ENCODE measurements around the gene CDH15.

Gene CDH15

DNA sequence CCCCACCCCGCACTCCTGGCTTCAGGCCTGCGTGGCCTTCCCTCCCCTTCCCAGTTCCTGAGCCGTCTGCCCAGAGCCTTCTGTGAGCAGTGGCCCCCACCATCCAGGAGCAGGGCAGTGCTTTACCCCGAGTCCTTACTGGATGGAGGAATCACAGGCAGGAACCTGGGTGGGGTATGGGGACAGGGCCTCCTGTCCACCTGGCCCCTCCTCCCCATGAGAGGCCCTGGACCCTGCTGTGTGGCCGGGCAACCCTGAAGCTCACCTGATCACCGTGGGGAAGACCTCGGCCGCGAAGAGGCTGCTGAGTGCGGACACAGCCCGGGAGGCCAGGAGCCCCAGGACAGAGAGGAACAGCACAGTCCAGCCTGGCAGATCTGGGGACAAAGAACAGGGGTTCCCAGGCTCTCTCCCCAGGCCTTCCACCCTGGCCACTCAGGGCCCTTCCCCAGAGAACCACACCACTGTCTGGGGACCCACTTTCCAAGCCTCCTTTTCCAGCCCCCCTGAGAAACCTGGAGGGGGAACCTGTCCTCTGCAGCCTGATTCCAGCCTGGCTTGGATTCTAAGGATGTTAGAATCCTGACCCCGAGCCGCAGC lies 25.6 kb downstream of the CDH15 start:
- FAIRE-seq: no peak
- no peak for DNase-seq (ENCODE audit: extremely low spot score, insufficient read length, low read depth)

DNA sequence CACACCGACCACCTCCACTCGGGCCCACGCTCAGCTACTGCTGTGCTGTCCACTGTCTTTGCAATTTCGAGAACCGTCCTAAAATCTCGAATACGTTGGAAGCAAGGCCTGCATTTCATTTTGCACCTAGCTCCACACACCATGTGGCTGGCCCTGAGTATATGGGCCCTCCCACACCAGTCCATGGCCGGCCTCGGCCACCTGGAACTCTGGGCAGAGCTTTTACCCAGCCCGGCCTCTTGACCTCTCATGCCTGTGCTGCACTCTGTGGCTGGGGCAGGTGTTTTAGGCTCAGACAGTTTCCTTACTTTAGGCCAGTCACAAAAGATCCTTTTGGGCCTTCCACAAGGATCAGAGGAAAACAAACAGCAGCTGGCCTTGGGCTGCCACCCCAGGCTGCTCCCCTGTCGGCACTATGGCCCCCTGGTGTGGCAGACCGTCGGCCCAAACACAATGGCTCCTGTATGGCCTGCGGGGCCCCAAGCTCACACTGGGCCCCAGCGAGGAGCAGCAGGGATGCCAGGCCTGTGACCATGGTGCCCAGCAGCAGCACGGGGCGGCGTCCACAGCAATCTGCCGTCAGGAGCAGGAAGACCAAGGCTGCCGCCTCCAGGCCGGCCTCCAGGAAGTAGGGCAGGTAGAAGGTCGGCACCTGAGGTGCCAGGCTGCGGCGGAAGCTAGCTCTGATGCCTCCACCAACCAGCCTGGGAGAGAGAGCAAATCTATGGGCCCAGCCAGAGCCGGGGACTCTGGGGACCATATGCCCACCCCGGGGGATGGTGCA lies 26.3 kb downstream of the CDH15 start:
- DNase-seq (ENCODE audit: extremely low spot score, insufficient read length, low read depth) (no peak), FAIRE-seq (no peak)

DNA sequence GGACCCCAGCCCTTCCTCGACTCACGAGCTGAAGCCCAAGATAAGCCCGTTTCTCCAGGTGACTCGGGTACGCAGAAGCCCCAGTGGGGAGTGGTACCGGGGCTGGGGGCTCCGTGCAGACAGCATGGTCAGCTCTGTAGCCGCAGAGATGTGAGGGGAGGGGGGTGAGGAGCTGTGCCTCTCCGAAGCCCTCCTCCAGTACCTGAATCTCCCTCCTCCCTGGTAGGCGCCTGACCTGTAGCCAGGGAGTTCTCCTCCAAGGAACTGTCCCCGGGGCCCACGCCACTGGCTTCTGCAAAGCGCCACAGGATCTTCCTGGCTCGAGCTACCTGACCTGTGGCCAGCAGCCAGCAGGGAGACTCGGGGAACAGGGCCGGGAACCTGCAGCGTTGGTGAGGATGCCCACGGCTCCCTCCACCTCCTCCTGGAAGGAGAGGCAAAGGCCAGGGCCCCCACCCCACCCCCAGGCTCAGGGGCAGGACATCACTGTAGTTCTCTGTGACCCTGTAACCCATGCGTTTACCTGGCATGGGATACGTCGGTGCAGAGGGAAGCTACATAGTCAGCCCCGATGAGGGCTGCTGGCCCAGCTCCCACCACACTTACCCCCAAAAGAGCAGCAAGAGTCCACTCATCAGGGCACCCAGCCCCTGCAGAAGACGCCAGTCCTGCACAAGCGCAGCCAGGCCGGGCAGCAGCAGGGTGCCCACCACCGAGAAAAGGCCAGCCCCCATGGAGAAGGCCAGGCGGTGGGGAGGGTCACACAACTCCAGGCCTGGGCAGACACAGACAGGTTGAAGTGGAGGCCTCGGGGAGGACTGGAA lies 27.1 kb downstream of the CDH15 start:
- FAIRE-seq: no peak
- DNase-seq (ENCODE audit: extremely low spot score, insufficient read length, low read depth): no peak

DNA sequence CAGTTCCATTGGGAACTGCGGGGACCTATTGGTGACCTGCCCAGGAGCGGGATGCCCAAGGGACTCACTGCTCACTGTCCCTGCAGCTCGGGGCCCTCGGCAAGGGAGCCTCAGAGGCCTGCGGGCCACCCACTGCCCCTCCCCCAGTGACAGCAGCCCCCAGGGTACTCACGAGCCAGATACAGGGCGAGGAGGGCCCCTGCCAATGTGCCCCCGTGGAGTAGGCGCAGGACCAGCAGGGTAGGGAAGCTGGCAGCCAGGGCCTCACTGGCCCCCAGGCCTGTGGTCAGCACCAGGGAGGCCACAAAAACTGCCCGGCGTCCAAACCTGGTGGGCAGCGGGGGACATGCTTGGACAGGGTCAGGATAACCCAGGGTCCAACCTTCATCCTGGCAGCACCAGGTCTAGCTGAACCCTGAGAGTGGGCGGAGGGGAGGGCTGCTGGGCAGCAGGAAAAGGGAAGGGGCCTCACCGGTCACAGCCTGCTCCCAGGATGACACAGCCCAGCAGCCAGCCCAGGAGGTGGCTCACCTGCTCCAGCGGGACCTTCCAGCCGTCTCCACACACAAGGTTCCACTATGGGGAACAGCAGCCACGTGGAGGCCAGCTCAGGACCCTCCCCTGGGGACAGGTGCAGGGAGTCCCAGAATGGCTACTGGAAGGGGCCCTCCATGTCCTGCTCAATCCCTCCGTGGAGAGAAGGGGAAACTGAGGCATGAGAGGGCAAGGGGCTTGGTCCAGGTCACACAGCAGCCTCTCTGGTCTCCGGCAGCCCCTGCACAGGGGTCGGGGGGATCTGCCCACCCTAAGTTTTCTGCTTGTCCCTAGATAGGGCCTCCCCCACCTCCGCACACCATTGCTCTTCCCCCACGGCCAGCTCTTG lies 27.9 kb downstream of the CDH15 start:
- no peak for FAIRE-seq
- no peak for DNase-seq (ENCODE audit: extremely low spot score, insufficient read length, low read depth)

DNA sequence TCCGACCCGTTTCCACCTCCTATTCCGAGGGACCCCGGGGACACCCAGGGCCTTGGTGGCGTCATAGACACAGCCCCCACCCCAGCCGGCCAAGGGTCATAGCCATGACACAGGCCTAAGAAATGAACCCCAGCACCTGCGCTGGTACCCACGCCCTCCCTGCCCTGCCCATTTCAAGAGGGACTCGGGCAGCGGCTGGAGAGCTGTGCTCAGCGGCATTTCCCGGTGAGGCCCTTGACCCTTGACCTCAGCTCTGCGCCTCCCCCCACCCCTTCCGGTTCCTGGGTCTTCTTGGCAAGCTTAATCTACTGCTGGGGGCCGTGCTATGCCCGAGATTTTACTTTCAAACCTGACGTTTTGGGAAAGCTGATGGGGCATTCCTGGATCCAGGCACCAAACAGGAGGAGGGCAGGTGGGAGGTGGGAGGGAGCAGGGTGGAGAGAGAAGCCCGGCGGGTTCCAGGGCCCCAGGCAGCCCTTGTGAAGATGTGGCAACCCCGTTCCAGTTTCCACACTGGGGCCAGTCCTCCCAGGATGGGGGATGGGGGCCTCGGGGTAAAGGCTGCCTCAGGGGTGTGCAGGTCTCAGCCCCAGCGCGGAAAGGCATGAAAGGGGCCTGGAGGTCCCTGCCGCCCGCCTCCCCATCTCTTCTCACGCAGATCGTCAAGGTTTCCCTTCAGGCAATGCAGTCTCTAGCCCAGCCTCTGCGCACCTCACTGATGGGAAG lies 28.7 kb downstream of the CDH15 start, which contains the start of gene SLC22A31:
Gene SLC22A31 (minus strand): TSS at position 414 of the 726 bp plus-strand sequence. CDS start 36 bp downstream, at position 378.
- DNase-seq (ENCODE audit: extremely low spot score, insufficient read length, low read depth) (no peak), FAIRE-seq (no peak)

DNA sequence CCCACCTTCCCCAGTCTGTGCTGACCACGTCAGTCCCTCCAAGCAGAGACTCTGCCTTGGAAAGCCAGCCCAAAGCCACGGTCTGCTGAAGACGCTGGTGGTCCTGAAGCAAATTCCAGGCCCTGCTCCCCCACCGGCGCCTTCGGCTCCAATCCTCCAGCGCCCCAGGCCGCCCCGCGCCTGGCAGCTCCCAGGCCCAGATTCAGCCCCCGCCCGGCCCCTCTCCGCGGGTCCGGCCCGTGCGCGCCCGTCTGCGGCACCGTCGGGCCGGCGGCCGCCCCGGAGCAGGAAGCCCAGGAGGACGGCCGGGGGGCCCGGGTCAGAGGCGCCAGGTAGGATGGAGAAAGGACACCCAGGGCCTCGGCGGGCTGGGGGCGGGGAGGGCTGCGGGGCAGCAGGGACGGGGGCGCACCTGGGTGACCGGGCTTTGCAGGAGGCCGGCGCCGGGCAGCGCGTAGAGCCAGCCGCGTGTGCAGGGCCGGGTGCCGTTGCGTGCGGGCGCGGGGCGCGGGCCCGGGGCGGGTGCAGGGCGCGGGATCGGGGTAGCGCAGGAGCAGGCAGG lies 29.4 kb downstream of the CDH15 start:
- FAIRE-seq: no peak
- no peak for DNase-seq (ENCODE audit: extremely low spot score, insufficient read length, low read depth)

DNA sequence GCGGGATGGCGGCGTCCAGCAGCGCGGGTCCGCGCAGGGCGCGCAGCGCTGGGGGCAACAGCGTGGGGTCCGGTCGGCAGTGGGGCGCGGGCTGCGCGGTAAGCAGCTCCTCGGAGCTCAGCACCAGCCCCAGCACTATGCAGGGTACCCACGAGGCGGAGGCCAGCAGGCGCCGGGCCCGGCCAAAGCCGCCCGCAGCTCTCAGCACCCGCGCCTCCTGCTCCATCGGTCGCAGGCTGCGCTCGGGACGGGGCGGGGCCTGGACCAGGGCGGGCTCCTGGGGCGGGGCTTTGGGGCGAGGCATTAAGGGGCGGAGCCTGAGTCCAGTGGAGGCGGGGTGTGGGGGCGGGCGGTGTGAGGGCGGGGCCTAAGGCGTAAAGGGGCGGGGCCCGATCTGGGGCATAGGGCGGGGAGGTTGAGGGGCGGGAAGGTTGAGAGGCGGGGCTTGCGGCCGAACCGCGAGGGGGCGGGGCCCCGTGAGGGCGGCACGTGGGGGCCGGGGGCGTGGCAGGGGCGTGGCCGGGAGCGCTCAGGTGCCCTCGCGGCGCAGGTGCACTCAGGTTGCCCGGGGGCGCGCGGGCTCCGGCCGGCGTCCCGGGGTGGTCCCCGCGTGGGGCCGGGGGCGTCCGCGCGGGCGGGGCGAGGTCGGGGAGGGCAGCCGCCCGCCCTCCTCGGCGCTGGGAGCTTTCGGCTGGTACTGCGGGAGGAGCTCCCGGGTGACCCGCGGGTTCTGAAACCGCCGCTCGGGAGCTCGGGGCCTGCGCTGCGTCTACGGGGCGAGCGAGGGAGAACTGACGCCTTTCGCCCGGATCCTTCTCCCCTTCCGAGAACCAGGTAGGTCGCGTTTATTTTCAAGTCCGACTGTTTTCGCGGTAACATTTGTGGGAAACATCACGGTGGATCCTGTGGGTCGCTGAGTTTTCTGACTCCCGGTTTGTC lies 30.2 kb downstream of the CDH15 start:
- DNase-seq (ENCODE audit: extremely low spot score, insufficient read length, low read depth): no peak
- peak; percentile 18 for FAIRE-seq

DNA sequence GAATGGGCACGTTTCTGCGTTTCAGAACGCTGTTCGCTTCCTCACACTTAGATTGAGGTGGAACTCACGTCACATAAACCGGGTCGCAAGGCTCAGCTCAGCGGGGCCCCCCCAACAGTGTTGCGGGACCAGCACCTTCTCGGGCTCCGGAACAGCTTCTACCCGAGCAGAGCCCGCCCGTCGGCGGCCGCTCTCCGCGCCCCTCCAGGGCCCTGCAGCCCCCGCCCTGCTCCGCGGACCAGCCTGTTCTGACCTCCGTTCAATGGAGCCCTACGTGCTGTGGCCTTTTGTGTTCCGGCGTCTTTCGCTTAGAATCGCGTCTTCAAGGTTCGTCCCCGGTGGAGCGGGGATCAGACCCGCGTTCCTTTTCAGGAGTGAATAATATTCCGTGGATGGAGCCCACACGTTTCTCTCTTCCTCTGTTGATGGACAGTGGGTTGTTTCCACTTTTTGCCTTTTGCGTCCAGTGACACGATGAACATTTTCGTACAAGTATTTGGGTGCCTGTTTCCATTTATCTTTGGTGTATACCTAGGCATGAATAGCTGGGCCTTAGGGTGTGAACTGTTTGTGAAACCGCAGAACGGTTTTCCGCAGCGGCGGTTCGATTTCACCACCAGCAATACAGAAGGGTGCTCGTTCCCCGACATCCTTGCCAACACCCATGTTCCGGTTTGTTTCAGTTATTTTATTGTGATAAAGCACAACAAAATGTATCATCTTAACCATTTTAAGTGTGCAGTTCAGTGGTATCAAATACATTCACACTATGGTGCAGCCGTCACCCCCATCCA lies 31.1 kb downstream of the CDH15 start:
- FAIRE-seq (no peak), DNase-seq (ENCODE audit: extremely low spot score, insufficient read length, low read depth) (no peak)

DNA sequence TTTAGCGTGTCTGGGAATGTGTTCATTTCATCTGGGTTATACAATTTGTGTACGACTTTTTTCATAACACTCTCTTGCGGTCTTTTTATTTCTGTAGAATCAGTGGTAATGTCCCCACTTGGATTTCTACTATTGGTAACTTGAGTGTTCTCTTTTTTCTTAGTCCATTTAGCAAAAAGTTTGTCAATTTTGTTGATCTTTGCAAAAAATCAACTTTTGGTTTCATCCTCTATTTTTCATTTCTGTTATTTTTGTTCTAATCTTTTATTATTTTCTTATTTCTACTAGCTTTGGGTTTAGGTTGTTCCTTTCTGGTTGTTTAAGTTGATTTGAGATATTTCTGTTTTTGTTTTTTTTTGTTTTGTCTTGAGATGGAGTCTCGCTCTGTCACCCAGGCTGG lies 36.4 kb downstream of the CDH15 start:
- no peak for DNase-seq (ENCODE audit: extremely low spot score, insufficient read length, low read depth)
- no peak for FAIRE-seq

DNA sequence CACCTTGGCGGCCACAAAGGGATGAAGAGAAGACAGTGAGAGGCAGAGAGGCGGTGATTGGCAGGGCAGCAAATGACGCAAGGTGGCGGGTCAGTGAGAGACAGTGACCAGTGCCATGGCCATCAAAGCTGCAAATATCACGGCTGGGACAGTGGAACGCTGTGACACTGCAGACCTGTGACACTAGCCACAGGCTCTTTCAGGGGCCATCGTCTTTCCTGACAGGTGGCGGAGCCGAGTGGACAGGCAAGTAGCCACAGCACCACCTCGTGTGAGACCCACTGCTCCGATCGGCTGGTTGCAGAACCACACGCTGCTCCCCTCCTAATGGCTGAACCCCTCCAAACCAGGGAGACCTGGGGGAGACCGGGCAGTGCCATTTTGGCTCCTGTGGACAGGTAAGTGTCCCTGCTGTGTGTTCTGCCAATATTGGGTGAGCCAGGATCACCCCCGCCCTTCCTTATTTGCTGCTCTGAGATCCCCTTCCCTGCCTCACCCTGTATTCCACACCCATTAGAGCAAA lies 38.0 kb downstream of the CDH15 start:
- no peak for FAIRE-seq

DNA sequence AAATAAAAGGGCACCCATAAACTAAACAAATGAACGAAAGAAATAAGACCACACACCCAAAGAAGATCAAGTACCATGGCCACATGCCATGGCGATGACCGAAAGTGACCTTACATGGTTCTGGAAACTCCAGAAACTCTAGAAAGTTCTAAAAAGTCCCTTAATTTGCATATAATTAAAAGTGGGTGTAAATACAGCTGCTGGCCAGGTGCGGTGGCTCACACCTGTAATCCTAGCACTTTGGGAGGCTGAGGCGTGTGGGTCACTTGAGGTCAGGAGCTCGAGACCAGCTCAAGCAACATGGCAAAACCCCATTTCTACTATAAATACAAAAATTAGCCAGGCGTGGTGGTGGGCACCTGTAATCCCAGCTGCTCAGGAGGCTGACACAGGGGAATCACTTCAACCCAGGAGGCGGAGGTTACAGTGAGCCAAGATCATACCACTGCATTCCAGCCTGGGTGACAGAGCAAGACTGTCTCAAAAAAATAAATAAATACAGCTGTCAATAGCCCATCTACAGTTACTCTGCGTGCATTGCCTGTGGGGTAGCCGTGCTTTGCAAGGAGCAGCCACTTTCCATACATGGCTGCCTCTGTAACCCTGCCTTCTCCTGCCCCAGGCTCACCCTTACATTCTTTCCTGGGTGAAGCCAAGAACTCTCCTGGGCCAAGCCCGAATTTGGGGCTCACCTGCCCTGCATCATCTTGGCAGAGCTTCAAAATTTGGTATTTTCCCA lies 38.8 kb downstream of the CDH15 start:
- DNase-seq (ENCODE audit: extremely low spot score, insufficient read length, low read depth) (no peak), FAIRE-seq (no peak)

More for the DNA sequence above, 38.0 kb downstream of the CDH15 start:
- no peak for DNase-seq (ENCODE audit: extremely low spot score, insufficient read length, low read depth)

DNA sequence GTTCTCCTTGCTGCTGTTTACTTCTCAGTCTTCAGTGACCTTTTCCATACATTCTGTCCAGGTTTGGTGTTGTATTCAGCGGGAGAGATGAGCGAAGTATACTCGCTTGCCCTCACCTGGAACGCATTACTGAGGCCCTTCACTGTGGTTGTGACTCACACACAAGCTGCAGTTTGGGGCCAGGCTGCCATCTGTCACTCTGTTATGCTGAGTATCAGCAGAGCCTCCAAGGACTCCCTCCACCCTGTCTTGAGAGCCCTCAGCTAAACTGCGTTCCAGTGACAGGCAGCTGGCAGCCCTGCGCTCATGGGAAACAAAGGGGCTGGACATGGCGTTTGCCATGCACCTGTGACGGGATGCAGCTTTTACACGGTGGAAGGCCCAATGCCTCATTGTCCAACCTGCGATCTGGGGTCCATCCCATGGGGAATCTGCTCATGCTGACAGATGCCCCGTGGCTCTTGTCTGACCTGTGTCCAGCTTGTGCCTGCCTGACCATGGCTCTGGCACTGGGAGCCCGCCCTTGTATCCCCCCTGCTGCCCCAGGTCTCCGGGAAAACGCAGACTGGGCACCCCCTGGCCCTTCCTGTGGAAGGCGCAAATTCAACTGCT lies 39.5 kb downstream of the CDH15 start:
- no peak for DNase-seq (ENCODE audit: extremely low spot score, insufficient read length, low read depth)
- no peak for FAIRE-seq

DNA sequence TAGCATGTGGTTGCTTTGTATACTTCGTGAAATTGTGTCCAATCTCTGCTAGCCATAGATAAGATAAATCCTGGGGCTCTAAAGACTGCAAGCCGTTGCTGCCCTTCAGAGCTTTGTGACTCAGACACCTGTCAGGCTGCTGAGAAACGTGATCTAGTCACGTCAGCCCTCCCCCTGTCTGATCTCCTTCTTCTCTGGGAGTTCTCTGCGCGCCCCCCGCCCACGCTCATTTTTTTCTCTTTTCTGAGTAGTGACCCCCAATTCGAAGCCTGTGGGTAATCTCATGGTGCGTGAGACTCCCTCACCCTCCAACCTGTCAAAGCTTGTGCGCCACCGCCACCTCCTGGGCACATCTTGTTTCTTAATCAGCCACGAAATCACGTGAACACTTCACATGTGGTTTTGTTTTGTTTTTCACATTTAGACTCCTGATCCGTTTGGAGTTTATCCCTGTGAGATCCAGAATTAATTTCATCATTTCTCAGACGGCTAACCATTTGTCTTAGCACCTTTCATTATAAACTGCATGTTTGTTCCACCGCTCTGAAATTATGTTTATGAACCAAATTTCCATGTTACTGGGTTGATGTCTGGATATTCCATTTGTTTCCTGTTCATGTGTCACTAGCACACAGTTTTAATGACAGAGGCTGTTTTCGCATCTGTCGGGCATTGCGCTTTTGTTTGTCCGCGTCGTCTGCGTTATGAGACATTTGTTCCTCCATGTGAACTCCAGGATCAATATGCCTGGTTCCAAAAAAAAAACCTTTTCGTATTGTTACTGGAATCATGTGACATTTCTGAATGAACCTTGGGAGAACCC lies 45.0 kb downstream of the CDH15 start:
- FAIRE-seq (peak; percentile 87), DNase-seq (ENCODE audit: extremely low spot score, insufficient read length, low read depth) (peak; percentile 62)

DNA sequence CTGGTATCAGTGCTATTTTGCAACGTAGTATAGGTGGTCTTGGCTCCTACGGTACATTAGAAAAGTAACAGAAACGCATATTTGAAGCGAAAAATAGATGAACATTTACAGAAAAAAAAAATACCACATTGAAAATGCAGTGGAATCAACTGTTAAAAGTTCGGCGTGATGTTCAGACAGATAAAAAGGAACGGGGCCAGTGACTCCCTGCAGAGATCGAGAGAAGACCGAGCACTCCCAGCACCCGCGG lies 45.5 kb downstream of the CDH15 start:
- DNase-seq (ENCODE audit: extremely low spot score, insufficient read length, low read depth): no peak
- no peak for FAIRE-seq
